HG02588 (cell line): ENCODE results near the gene AMH.
"Not testable (repeated sequence)": the region's sequence is repeated elsewhere in the genome, so short reads cannot be mapped to it uniquely, and the experiment has no call there.

Experiments used
- ATAC-seq: cut with Tn5 transposase; IDR thresholded peaks from one replicate; pipeline ENCODE4 v1.9.1; 2021; ENCODE audit warnings: mild to moderate bottlenecking, moderate library complexity; ENCODE audit not compliant: unreplicated experiment

The AMH gene

GRCh38 chr19:2268480-2268830 is 19.3 kb downstream of the AMH start:
- ATAC-seq = no peak

- no peak for ATAC-seq
Observed at GRCh38 chr19:2268861-2269243, 19.7 kb downstream of the AMH start.

GRCh38 chr19:2269244-2270156 is 20.4 kb downstream of the AMH start:
- ATAC-seq = peak; percentile 50

GRCh38 chr19:2270157-2270422 is 21.0 kb downstream of the AMH start:
- ATAC-seq = no peak

GRCh38 chr19:2270423-2271233 is 21.5 kb downstream of the AMH start:
- ATAC-seq = no peak

- no peak for ATAC-seq
Observed at GRCh38 chr19:2271234-2272103, 22.3 kb downstream of the AMH start.

- ATAC-seq = no peak
Observed at GRCh38 chr19:2273356-2274184, 24.4 kb downstream of the AMH start.

GRCh38 chr19:2274185-2274711 is 25.1 kb downstream of the AMH start:
- ATAC-seq = no peak

GRCh38 chr19:2274931-2275535 is 25.9 kb downstream of the AMH start:
- no peak for ATAC-seq

- ATAC-seq = no peak
Observed at GRCh38 chr19:2275588-2276428, 26.7 kb downstream of the AMH start.

GRCh38 chr19:2276429-2276986 is 27.4 kb downstream of the AMH start:
- no peak for ATAC-seq

- ATAC-seq = no peak
Observed at GRCh38 chr19:2277138-2277537, 28.0 kb downstream of the AMH start.

GRCh38 chr19:2278459-2279158 is 29.5 kb downstream of the AMH start:
- no peak for ATAC-seq

GRCh38 chr19:2280633-2281264 is 31.6 kb downstream of the AMH start:
- no peak for ATAC-seq

- not testable (repeated sequence) for ATAC-seq
Observed at GRCh38 chr19:2281265-2282061, 32.3 kb downstream of the AMH start.

- ATAC-seq = no peak
Observed at GRCh38 chr19:2282062-2282861, 33.1 kb downstream of the AMH start, which contains the start of gene PEAK3. TSS of gene PEAK3 (minus strand) at chr19:2282175. CDS start at chr19:2280931, 1,244 bp downstream.
